ENCODE data around the gene CCNF.
A peak's percentile ranks its signal among the peaks of the same experiment; 100 is the strongest.

CCNF gene

GRCh38 chr16:2498531-2499253, 69.4 kb downstream of the CCNF start:
- in situ Hi-C loops (cut with HindIII; ENCODE audit: low sequenced_read_pairs), result no loop called here
- no peak for DNase-seq (ENCODE audit: low read depth, low spot score)
- TF ChIP-seq CTCF (IDR thresholded peaks at IDR 0.05; ENCODE audit: low read depth, low read length), result no peak
- H3K4me3 ChIP-seq (ENCODE audit: low read depth, low read length), result no peak overlapping the region

GRCh38 chr16:2499454-2499853, 70.2 kb downstream of the CCNF start:
- no peak for DNase-seq (ENCODE audit: low read depth, low spot score)
- H3K4me3 ChIP-seq (ENCODE audit: low read depth, low read length), result no peak overlapping the region
- in situ Hi-C loops (cut with HindIII; ENCODE audit: low sequenced_read_pairs), result no loop called here
- no peak for TF ChIP-seq CTCF (IDR thresholded peaks at IDR 0.05; ENCODE audit: low read depth, low read length)

- in situ Hi-C loops (cut with HindIII; ENCODE audit: low sequenced_read_pairs), result no loop called here
- H3K4me3 ChIP-seq (ENCODE audit: low read depth, low read length), result no peak overlapping the region
These were observed 70.7 kb downstream of the CCNF start for GRCh38 chr16:2499890-2500429.

GRCh38 chr16:2500430-2500917, 71.2 kb downstream of the CCNF start:
- DNase-seq (ENCODE audit: low read depth, low spot score), result no peak
- no peak overlapping the region for H3K4me3 ChIP-seq (ENCODE audit: low read depth, low read length)
- in situ Hi-C loops (cut with HindIII; ENCODE audit: low sequenced_read_pairs), result no loop called here
- TF ChIP-seq CTCF (IDR thresholded peaks at IDR 0.05; ENCODE audit: low read depth, low read length), result no peak

More at GRCh38 chr16:2499890-2500429, 70.7 kb downstream of the CCNF start:
- no peak for TF ChIP-seq CTCF (IDR thresholded peaks at IDR 0.05; ENCODE audit: low read depth, low read length)
- DNase-seq (ENCODE audit: low read depth, low spot score), result no peak

- in situ Hi-C loops (cut with HindIII; ENCODE audit: low sequenced_read_pairs), result no loop called here
- H3K4me3 ChIP-seq (ENCODE audit: low read depth, low read length), result no peak overlapping the region
- DNase-seq (ENCODE audit: low read depth, low spot score), result peak; percentile 77
- TF ChIP-seq CTCF (IDR thresholded peaks at IDR 0.05; ENCODE audit: low read depth, low read length), result peak; percentile 98
These were observed 71.9 kb downstream of the CCNF start for GRCh38 chr16:2500918-2501750.
